ENCODE results near the gene NPIPB2. TPM values are rescaled to one million over a fixed set of nuclear protein-coding genes. Genes with fewer than 3 reads are reported as not detected.
"Not testable (repeated sequence)": the region's sequence is repeated elsewhere in the genome, so short reads cannot be mapped to it uniquely, and the experiment has no call there.

NPIPB2 gene
- total and polyA plus RNA-seq, 2 of the 13 experiments (the other 11 are each of a cell fraction or from before 2014, with no cell fraction given) = 1.8 to 4.1 TPM

- POLR2A ChIA-PET; DNase-seq (ENCODE audit: low spot score); in situ Hi-C loops (cut with HindIII; ENCODE audit: extremely low pct_ligation_motif_present, low pct_unique_long_range_greater_than_20kb); H3K4me3 ChIP-seq (replicated peaks in 1 of 3; ENCODE audit: insufficient read depth in 1 of 3, low read depth in 2 of 3, low read length in 3 of 3); intact Hi-C loops (cut with micrococcal nuclease; ENCODE audit: unreplicated experiment); H3K27me3 ChIP-seq (ENCODE audit: control insufficient read depth in 1 of 2, insufficient read depth in 2 of 2, low read length in 2 of 2); H3K9me3 ChIP-seq (ENCODE audit: low read length); ATAC-seq; BruUV-seq (replicated peaks); FAIRE-seq; H3K27ac ChIP-seq (ENCODE audit: extremely low read length, insufficient read depth, low read length); H3K79me2 ChIP-seq (ENCODE audit: insufficient read depth, low read length); CTCF ChIA-PET (ENCODE audit: low intra/inter-chr PET ratio, low total read pairs); H2AFZ ChIP-seq (ENCODE audit: low read length); H3K9ac ChIP-seq (ENCODE audit: insufficient read depth, low read depth, low read length); H3K36me3 ChIP-seq (replicated peaks in 1 of 2; ENCODE audit: control insufficient read depth in 1 of 2, insufficient read depth in 2 of 2, low read length in 2 of 2); H3K4me2 ChIP-seq (ENCODE audit: low read depth, low read length); H4K20me1 ChIP-seq (ENCODE audit: insufficient read depth, low read length); H3K4me1 ChIP-seq (ENCODE audit: insufficient read depth, low read length): not testable (repeated sequence)
- WGBS (ENCODE audit: low lambda C conversion rate) = 65% methylated on average over 13 of the region's 13 CpGs
Observed at GRCh38 chr16:11927350-11927749, 14.5 kb downstream of the NPIPB2 start.

GRCh38 chr16:11924046-11924445 lies 17.8 kb downstream of the NPIPB2 start:
- H3K4me2 ChIP-seq (ENCODE audit: low read depth, low read length); CTCF ChIA-PET (ENCODE audit: low intra/inter-chr PET ratio, low total read pairs); ATAC-seq; H3K36me3 ChIP-seq (replicated peaks in 1 of 2; ENCODE audit: control insufficient read depth in 1 of 2, insufficient read depth in 2 of 2, low read length in 2 of 2); H3K27ac ChIP-seq (ENCODE audit: extremely low read length, insufficient read depth, low read length); H3K79me2 ChIP-seq (ENCODE audit: insufficient read depth, low read length); intact Hi-C loops (cut with micrococcal nuclease; ENCODE audit: unreplicated experiment); DNase-seq (ENCODE audit: low spot score); FAIRE-seq; H3K9ac ChIP-seq (ENCODE audit: insufficient read depth, low read depth, low read length); H3K4me3 ChIP-seq (replicated peaks in 1 of 3; ENCODE audit: insufficient read depth in 1 of 3, low read depth in 2 of 3, low read length in 3 of 3); H2AFZ ChIP-seq (ENCODE audit: low read length); H3K4me1 ChIP-seq (ENCODE audit: insufficient read depth, low read length); BruUV-seq (replicated peaks); H3K27me3 ChIP-seq (ENCODE audit: control insufficient read depth in 1 of 2, insufficient read depth in 2 of 2, low read length in 2 of 2); H4K20me1 ChIP-seq (ENCODE audit: insufficient read depth, low read length); in situ Hi-C loops (cut with HindIII; ENCODE audit: extremely low pct_ligation_motif_present, low pct_unique_long_range_greater_than_20kb); H3K9me3 ChIP-seq (ENCODE audit: low read length): not testable (repeated sequence)
- WGBS (ENCODE audit: low lambda C conversion rate) = 61% methylated on average over 10 of the region's 10 CpGs
- POLR2A ChIA-PET = interaction anchor here (1.4 kb wide), 1 partner anchor 53 kb away, joined by 4 read pairs; the partner anchor contains the start of gene SNX29
